Spleen (tissue), 11 donors: Measurements from ENCODE around the gene HNRNPR. TPM values are rescaled to one million over a fixed set of nuclear protein-coding genes. Genes with fewer than 3 reads are reported as not detected.
"Not testable (repeated sequence)": the region's sequence is repeated elsewhere in the genome, so short reads cannot be mapped to it uniquely, and the experiment has no call there.

Experiments used
- DNase-seq: peaks from one replicate; pipeline ENCODE4 v3.0.0-alpha.2; 2020
- H3K27ac ChIP-seq, 8 donors: fragments of 200-600 bp; sonication (generic) in 7 of 8; 1 replicate in 4 of 8; 2 replicates in 4 of 8; pipeline versions ENCODE4 v1.5.0 to v1.8.0; 2016 to 2021; ENCODE audit warnings: inconsistent platforms in 4 of 8, mild to moderate bottlenecking in 4 of 8, moderate library complexity in 1 of 8
- H3K27me3 ChIP-seq, 7 donors: fragments of 200-600 bp; sonication (generic) in 6 of 7; replicated peaks in 1 of 7; 1 replicate in 4 of 7; 2 replicates in 3 of 7; pipeline versions ENCODE4 v1.5.0 to v1.8.0; 2016 to 2021; ENCODE audit warnings: inconsistent platforms in 3 of 7, mild to moderate bottlenecking in 1 of 7
- H3K36me3 ChIP-seq, 6 donors: fragments of 200-600 bp; sonication (generic) in 5 of 6; 1 replicate in 4 of 6; 2 replicates in 2 of 6; pipeline versions ENCODE4 v1.5.0 to v1.8.0; 2016 to 2021; ENCODE audit warnings: inconsistent platforms in 2 of 6
- H3K4me1 ChIP-seq, 6 donors: fragments of 200-600 bp; sonication (generic) in 5 of 6; 1 replicate in 3 of 6; 2 replicates in 3 of 6; pipeline versions ENCODE4 v1.5.0 to v1.8.0; 2016 to 2021; ENCODE audit warnings: inconsistent platforms in 3 of 6
- H3K4me3 ChIP-seq, 8 donors: fragments of 200-600 bp; sonication (generic) in 7 of 8; 1 replicate in 4 of 8; 2 replicates in 4 of 8; pipeline versions ENCODE4 v1.5.0 to v1.8.0; 2016 to 2021; ENCODE audit warnings: inconsistent platforms in 4 of 8, mild to moderate bottlenecking in 4 of 8, moderate library complexity in 2 of 8
- H3K9me3 ChIP-seq, 8 donors: fragments of 200-600 bp; sonication (generic) in 7 of 8; 1 replicate in 4 of 8; 2 replicates in 4 of 8; pipeline versions ENCODE4 v1.5.0 to v1.8.0; 2016 to 2021; ENCODE audit warnings: inconsistent platforms in 4 of 8
- POLR2A ChIP-seq, 3 donors: fragments of 450-650 bp; IDR thresholded peaks; one replicate each; pipeline ENCODE4 v1.5.1; 2017; ENCODE audit warnings: antibody characterized with exemption in 3 of 3, mild to moderate bottlenecking in 1 of 3
- POLR2AphosphoS5 ChIP-seq, 3 donors: sonication (generic); formaldehyde crosslinking; IDR thresholded peaks; one replicate each; pipeline ENCODE4 v1.5.1; 2017; ENCODE audit warnings: antibody characterized with exemption in 3 of 3
- WGBS, 5 donors: extraction: QIAGEN DNeasy Blood & Tissue Kit in 3 of 5; methylation state at CpG; one replicate each; pipeline versions ENCODE4 v1.1.5 to v1.1.7; 2013 to 2018; 5-methylcytosine and 5-hydroxymethylcytosine counted together
- intact Hi-C: fragments of 100-400 bp; cut with DNase I; formaldehyde crosslinking; loops from one replicate; pipeline ENCODE4 v1.15.0; 2023; ENCODE audit warnings: low total_unique reads
- polyA plus RNA-seq, 3 donors: library from polyadenylated mRNA; stranded (reverse); fragments of 200-250 nt; gene quantifications; one replicate each; pipeline ENCODE4 v1.2.1, GENCODE V29; 2013
- total RNA-seq, 7 donors: library from RNA; depleted of rRNA in 3 of 7; stranded (reverse); fragments of >200 nt in 3 of 7; fragmentation: NEBNext Ultra II Directional in 4 of 7; extraction: Animal tissue kit (Norgen Biotek cat#: 25700) in 4 of 7; gene quantifications; one replicate each; pipeline versions ENCODE4 v1.1.0 to v1.2.1, GENCODE V29; 2016 to 2021
- TF ChIP-seq, protein P1 (sequence below), 11 experiments: fragments of 200-600 bp in 7 of 11; fragments of 450-650 bp in 4 of 11; sonication (generic) in 4 of 11; IDR thresholded peaks in 8 of 11; conservative IDR thresholded peaks in 3 of 11; 1 replicate in 7 of 11; 2 replicates in 4 of 11; pipeline versions ENCODE4 v1.4.0 to v1.8.0; 2016 to 2021; ENCODE audit warnings: antibody characterized with exemption in 11 of 11, inconsistent platforms in 4 of 11, mild to moderate bottlenecking in 1 of 11
- donor health status: healthy with polysubstance abuse.
- donor health status: DM: no; HTN: no; CAD: no; lungs with moderate emphysema.
- donor health status: DM: no; HTN: no; CAD: no.
- donor health status: Bipolar disorder and iron deficiency.
- donor health status: healthy.
- donor health status: DM: no; HTN: no; CAD: no.
- donor health status: DM: yes; HTN: yes; CAD: no.

The HNRNPR gene
- total and polyA plus RNA-seq, 10 donors: 58.2 to 143 (median 95.6) TPM

DNA sequence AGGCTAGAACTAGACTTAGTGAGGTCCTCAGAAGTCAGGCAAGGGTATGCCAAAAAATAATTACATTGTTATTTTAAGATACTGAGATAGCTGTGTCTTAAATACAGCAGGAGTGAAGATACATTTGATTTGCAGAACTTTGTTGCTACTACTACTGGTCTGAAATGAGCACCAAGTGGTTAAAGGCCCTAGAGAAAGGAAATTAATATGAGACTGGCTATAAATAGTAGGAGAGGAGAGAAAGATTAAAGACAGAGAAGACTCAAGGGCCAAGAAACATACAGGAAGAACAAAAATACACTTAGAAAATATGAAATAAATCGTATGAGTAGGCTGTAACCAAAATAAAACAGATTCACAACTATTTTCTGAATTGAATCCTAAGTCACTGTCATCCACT lies 21.3 kb downstream of the HNRNPR start:
- no peak for DNase-seq
- TF ChIP-seq POLR2A (IDR thresholded peaks at IDR 0.05) (no peak), POLR2AphosphoS5 (IDR thresholded peaks at IDR 0.05) (no peak)
- TF ChIP-seq, protein P1, sequence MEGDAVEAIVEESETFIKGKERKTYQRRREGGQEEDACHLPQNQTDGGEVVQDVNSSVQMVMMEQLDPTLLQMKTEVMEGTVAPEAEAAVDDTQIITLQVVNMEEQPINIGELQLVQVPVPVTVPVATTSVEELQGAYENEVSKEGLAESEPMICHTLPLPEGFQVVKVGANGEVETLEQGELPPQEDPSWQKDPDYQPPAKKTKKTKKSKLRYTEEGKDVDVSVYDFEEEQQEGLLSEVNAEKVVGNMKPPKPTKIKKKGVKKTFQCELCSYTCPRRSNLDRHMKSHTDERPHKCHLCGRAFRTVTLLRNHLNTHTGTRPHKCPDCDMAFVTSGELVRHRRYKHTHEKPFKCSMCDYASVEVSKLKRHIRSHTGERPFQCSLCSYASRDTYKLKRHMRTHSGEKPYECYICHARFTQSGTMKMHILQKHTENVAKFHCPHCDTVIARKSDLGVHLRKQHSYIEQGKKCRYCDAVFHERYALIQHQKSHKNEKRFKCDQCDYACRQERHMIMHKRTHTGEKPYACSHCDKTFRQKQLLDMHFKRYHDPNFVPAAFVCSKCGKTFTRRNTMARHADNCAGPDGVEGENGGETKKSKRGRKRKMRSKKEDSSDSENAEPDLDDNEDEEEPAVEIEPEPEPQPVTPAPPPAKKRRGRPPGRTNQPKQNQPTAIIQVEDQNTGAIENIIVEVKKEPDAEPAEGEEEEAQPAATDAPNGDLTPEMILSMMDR (IDR thresholded peaks at IDR 0.05 in 8 of 11, conservative IDR thresholded peaks at IDR 0.05 in 3 of 11): no peak
- intact Hi-C loops: no loop called here
- H3K27me3 ChIP-seq: no peaks in the 10 kb centered on the region
- no peaks in the 10 kb centered on the region for H3K9me3 ChIP-seq
- WGBS, 5 donors: 30 to 48% (median 33%) methylated on average over 1 of the region's 1 CpG
- H3K36me3 ChIP-seq: peaks cover 0 to 100% (median 80%) of the 10 kb centered on the region in 6 donors
- peaks cover 0 to 24% (median 2%) of the 10 kb centered on the region in 6 donors for H3K4me1 ChIP-seq
- no peak overlapping the region for H3K4me3 ChIP-seq
- no peak overlapping the region for H3K27ac ChIP-seq

DNA sequence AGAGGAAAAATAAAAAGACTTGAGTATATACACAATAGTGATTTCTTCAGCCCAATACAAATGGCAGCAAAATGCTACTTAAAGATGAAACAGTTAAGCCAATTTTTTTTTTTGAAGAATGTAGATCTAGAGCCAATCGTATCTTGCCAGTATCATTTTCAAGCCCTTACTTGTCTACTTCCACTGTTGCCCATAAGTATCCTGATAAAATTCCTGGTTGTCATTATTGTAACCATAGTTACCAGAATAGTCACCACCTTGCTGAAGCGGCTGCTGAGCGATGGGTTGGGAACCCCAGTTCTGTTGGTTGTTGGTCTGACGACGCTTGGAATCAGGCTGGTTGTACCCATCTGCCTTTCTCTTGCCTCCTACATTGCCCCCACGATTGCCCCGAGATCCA lies 33.8 kb downstream of the HNRNPR start:
- peaks cover 0 to 97% (median 51%) of the 10 kb centered on the region in 6 donors for H3K36me3 ChIP-seq
- 94 to 99% (median 97%) methylated on average over 7 of the region's 7 CpGs for WGBS, 5 donors
- H3K4me1 ChIP-seq, DNase-seq, H3K27me3 ChIP-seq, H3K9me3 ChIP-seq, H3K4me3 ChIP-seq, intact Hi-C loops, H3K27ac ChIP-seq: not testable (repeated sequence)

DNA sequence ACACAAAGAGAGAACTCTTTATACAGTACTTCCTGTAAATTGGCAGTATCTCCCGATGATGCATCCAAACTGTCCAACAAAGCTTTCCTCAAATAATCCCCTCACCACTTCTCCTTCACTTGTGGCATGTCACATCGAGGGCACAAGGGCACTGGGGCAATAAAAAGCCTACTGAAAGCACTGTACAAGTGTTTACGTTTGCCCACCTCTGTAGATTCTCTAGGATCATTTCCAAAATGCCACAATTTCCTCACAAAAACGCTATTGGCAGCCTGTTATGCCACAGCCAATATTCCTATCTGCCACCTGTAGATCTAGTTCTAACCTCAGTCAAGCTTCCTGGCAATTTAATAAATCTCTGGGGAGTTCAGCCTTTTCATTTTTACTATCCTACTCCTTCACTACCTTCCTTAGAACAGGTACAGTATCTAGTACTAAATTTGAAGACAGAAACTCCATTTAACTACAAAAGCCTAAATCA lies 39.9 kb downstream of the HNRNPR start:
- Histone ChIP-seq H3K27me3 (no peaks in the 10 kb centered on the region), H3K4me3 (no peak overlapping the region), H3K9me3 (no peaks in the 10 kb centered on the region), H3K4me1 (no peaks in the 10 kb centered on the region), H3K27ac (peak overlapping the region in 1 of 8 donors; percentile 25), H3K36me3 (peaks cover 0 to 97% (median 42%) of the 10 kb centered on the region in 6 donors)
- TF ChIP-seq, protein P1 (IDR thresholded peaks at IDR 0.05 in 8 of 11, conservative IDR thresholded peaks at IDR 0.05 in 3 of 11): no peak
- TF ChIP-seq POLR2A (IDR thresholded peaks at IDR 0.05) (no peak), POLR2AphosphoS5 (IDR thresholded peaks at IDR 0.05) (no peak)
- intact Hi-C loops: no loop called here
- no peak for DNase-seq
- 77 to 85% (median 79%) methylated on average over 4 of the region's 4 CpGs for WGBS, 5 donors

DNA sequence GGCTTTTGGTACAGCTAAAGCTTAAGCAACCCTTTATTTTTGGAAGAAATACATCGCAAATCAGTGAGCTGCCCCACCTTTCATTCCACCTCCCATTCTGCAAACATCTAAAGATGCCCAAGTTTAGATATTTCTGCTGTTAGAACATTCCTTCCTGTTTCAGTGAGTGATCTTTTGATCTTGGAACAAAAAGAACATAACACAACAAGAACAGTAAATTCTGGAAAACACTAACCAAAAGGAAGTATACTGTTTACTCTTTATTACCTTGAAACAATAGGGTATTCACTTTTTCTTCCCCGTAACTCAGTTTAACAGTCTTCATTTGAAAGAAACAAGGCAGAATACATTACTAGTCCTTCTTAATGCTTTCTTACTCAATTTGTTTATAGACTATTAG lies 40.6 kb downstream of the HNRNPR start:
- H3K4me1 ChIP-seq: no peaks in the 10 kb centered on the region
- H3K9me3 ChIP-seq: no peaks in the 10 kb centered on the region
- 87 to 92% (median 91%) methylated on average over 2 of the region's 2 CpGs for WGBS, 5 donors
- intact Hi-C loops: no loop called here
- TF ChIP-seq POLR2A (IDR thresholded peaks at IDR 0.05) (no peak), POLR2AphosphoS5 (IDR thresholded peaks at IDR 0.05) (no peak)
- TF ChIP-seq, protein P1 (IDR thresholded peaks at IDR 0.05 in 8 of 11, conservative IDR thresholded peaks at IDR 0.05 in 3 of 11): no peak
- H3K27ac ChIP-seq: no peak overlapping the region
- no peak for DNase-seq
- peaks cover 0 to 97% (median 45%) of the 10 kb centered on the region in 6 donors for H3K36me3 ChIP-seq
- H3K4me3 ChIP-seq: no peak overlapping the region
- no peaks in the 10 kb centered on the region for H3K27me3 ChIP-seq

DNA sequence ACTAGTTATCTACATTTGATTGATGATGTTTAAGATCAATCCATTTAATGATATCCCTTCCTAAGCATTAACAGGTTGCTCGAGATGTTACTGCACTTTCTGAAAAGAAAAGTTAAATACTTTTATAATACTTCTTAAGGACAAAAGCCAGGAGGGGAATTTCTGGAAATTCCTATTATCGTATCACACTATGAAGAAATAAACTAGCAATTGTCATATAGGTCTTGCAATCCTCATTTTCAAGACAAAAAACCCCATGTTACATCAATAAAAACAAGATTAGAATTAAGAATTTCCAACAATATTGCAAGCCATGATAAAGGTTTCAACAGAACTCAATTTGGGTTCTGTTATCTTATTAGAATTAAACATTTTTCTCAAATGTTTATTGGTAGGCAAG lies 47.2 kb downstream of the HNRNPR start:
- Histone ChIP-seq H3K9me3 (no peaks in the 10 kb centered on the region), H3K4me1 (no peaks in the 10 kb centered on the region), H3K27me3 (no peaks in the 10 kb centered on the region), H3K36me3 (peaks cover 0 to 77% (median 36%) of the 10 kb centered on the region in 6 donors), H3K4me3 (no peak overlapping the region), H3K27ac (no peak overlapping the region)
- WGBS, 5 donors: 90 to 96% (median 94%) methylated on average over 2 of the region's 2 CpGs
- no peak for DNase-seq
- TF ChIP-seq POLR2A (IDR thresholded peaks at IDR 0.05): no peak
- no peak for TF ChIP-seq POLR2AphosphoS5 (IDR thresholded peaks at IDR 0.05)
- TF ChIP-seq, protein P1 (IDR thresholded peaks at IDR 0.05 in 8 of 11, conservative IDR thresholded peaks at IDR 0.05 in 3 of 11): no peak
- intact Hi-C loops: no loop called here
